HG03469 (cell line): Measurements from ENCODE around the gene FFAR3.

Source experiments
- ATAC-seq: cut with Tn5 transposase; IDR thresholded peaks from one replicate; pipeline ENCODE4 v1.9.1; 2021; ENCODE audit warnings: mild to moderate bottlenecking, moderate library complexity, moderate number of reproducible peaks; ENCODE audit not compliant: unreplicated experiment

The FFAR3 gene

DNA sequence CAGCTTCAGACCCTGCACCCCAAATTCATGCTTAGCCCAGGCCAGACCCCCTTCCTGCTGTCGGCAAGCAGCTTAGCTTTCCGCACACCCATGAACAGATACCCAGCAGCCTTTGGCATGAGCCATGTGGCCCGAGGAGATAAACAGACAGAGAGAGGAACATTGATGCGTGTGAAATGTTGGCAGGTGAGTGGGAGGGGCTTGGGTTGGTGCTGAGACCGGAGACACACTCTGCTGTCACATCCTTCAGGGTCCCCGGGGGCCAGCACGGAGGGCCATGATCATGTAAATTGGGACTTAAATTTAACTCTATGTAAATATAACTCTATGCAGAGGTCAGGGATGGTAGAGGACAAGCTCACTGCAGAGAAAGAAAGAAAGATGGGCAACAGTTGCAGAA, 27.8 kb upstream of the FFAR3 start:
- peak; percentile 34 for ATAC-seq

GRCh38 chr19:35331551-35332214, 26.6 kb upstream of the FFAR3 start:
- no peak for ATAC-seq

DNA sequence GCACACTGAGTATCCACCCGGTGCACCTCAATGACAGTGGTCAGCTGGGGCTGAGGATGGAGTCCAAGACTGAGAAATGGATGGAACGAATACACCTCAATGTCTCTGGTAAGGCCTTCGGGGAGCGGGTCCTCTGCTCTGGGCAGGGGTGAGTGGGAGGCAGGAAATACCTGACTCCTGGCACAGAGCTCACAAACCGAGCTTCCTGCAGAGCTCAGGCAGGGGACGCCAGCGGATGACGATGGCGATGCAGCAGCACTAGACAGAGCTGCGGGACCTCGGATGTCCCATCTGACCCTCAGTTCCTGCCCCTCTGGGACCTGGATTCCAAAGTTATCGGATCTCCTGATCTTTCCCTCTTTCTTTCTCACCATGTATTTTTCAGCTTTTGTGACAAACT, 25.4 kb upstream of the FFAR3 start:
- ATAC-seq, result no peak

GRCh38 chr19:35334144-35334753, 24.0 kb upstream of the FFAR3 start:
- no peak for ATAC-seq

DNA sequence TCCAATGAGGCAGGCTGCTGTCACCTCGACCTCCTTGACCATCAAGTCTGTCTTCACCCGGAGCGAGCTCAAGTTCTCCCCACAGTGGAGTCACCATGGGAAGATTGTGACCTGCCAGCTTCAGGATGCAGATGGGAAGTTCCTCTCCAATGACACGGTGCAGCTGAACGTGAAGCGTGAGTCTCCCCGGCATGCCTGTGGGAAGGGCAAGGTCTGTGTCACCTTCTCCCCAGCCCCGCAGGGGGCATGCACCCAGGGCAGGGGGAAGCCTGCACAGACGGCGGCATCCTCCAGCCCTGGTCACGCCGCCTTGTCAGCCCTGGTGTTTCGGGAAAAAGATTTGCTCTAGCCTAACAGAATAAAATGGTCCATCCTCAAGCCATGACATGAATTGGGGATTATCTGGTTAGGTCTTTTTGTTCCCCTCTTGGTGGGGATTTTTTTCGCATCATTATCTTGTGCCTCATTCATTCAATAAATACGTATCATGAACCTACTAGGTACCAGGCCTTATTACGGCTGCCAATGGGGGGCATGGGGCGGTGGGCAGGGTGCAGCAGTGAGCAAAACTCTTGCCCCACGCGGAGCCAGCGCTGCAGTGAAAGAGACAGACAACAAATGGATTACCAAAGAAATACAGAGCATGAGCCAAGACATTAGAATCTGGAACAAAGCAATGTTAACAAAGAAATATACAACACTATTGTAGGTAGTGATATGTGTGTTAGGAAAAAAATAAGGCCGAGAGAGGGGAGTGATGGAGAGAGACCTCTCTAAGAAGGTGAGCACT, 21.9 kb upstream of the FFAR3 start:
- no peak for ATAC-seq

- ATAC-seq, result no peak
These were observed 20.9 kb upstream of the FFAR3 start for GRCh38 chr19:35337097-35337983.

DNA sequence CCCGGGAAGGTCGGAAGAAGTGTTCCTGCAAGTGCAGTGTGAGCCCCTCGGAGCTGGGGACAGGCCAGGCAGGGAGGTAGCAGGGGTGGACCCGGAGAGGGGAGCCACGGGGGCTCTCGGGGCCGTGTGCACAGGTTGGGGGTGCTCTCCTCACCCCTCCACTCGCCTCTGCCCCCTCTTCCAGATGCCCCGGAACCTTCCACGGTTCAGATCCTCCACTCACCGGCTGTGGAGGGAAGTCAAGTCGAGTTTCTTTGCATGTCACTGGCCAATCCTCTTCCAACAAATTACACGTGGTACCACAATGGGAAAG, 20.3 kb upstream of the FFAR3 start:
- ATAC-seq, result no peak

DNA sequence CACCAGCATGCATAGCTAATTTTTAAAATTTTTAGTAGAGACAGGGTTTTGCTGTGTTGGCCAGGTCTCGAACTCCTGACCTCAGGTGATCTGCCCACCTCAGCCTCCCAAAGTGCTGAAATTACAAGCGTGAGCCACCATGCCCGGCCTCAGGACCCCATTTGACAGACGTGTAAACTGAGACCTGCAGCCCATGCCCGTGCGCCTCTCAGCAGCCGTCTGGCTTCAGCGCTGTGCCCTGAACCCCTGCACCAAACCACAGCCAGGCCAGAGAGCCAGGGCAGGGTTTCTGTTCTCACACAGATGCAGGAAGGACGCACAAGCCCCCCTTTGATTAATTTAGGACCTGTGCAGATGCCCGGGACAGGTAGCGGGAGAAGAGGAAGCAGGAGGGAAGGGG, 17.8 kb upstream of the FFAR3 start:
- no peak for ATAC-seq

DNA sequence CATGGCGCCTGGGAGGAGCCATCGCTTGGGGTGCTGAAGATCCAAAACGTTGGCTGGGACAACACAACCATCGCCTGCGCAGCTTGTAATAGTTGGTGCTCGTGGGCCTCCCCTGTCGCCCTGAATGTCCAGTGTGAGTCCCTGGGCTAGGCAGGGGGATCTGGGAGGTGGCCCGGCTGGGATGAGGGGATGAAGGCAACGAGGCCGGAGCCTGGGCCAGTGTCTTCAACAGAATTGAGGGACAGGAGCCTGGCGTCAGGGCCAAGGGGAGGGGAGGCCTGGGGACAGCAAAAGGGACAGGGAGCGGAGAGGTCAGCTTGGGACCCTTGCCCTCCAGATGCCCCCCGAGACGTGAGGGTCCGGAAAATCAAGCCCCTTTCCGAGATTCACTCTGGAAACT, 17.3 kb upstream of the FFAR3 start:
- ATAC-seq, result no peak

DNA sequence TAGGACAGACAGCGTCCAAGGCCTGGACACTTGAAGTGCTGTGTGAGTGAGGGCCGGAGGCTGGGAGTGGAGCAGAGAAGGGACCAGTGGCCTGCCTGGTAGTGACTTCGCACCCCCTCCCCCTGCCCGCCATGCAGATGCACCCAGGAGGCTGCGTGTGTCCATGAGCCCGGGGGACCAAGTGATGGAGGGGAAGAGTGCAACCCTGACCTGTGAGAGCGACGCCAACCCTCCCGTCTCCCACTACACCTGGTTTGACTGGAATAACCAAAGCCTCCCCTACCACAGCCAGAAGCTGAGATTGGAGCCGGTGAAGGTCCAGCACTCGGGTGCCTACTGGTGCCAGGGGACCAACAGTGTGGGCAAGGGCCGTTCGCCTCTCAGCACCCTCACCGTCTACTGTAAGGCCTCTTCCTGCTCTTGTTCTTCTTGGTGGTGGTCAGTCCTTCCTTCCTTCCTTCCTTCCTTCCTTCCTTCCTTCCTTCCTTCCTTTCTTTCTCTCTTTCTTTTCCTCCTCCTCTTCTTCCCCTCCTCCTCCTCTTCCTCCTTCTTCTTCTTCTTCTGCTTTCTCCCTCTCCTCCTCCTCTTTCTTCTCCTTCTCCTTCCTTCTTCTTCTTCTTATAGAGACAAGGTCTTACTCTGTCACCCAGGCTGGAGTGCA, 16.6 kb upstream of the FFAR3 start:
- ATAC-seq, result no peak

DNA sequence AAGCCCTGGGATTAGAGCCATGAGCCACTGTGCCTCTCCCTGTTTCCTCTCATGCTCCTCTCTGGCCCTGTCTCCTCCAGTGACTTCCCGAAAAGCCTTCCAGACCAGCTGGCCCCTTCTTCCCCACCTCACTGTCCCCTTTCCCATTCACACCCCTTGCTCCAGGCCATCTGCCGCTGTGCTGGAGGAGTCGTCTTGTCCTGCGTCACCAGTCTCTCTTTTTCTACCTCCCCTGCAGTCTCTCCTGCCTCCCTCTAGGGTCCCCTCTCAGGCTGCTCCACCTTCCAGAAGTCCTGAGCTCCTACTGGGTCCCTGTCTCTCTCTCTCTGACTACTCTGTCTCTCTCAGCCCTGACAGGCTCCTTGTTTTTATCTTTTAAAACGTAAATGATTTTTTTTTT, 15.8 kb upstream of the FFAR3 start:
- no peak for ATAC-seq

DNA sequence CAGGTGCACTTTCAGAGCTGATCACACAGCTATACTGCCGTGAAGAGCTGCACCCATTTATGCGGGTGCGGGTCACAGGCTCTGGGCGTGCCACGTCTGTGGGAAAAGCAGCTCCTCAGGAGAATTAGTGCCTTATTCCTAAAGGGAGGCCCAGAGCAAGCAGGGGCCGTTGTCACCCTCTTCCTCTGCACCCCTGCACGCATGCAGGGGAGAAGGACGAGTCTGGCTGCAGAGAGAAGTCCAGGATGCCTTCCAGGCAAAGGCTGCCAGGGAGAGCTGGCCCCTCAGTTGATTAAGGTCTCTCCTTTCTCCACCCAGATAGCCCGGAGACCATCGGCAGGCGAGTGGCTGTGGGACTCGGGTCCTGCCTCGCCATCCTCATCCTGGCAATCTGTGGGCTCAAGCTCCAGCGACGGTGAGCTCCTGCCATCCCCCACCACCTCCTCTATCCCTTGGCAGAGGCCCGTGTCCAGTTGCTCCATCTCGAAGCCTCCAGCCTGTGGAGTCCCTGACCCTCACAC, 13.7 kb upstream of the FFAR3 start:
- ATAC-seq, result no peak

GRCh38 chr19:35345671-35346111, 12.6 kb upstream of the FFAR3 start:
- ATAC-seq, result no peak

DNA sequence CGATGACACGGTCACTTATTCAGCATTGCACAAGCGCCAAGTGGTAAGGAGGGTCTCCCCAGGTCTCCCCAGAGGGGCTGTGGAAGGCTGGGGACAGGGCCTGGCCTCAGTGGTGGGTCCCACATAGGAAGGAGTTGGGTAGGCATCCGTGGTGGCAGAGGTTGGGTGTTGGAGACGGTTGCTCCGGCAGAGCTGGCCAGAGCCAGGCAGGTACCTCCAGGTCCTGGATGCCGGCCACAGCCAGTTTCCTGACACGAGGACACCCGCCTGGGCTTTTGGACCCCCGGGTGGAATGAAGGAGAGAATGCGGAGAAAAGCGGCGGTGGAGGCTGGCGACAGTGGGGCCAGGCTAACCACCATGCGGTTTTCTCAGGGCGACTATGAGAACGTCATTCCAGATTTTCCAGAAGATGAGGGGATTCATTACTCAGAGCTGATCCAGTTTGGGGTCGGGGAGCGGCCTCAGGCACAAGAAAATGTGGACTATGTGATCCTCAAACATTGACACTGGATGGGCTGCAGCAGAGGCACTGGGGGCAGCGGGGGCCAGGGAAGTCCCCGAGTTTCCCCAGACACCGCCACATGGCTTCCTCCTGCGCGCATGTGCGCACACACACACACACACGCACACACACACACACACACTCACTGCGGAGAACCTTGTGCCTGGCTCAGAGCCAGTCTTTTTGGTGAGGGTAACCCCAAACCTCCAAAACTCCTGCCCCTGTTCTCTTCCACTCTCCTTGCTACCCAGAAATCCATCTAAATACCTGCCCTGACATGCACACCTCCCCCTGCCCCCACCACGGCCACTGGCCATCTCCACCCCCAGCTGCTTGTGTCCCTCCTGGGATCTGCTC, 11.8 kb upstream of the FFAR3 start:
- no peak for ATAC-seq

DNA sequence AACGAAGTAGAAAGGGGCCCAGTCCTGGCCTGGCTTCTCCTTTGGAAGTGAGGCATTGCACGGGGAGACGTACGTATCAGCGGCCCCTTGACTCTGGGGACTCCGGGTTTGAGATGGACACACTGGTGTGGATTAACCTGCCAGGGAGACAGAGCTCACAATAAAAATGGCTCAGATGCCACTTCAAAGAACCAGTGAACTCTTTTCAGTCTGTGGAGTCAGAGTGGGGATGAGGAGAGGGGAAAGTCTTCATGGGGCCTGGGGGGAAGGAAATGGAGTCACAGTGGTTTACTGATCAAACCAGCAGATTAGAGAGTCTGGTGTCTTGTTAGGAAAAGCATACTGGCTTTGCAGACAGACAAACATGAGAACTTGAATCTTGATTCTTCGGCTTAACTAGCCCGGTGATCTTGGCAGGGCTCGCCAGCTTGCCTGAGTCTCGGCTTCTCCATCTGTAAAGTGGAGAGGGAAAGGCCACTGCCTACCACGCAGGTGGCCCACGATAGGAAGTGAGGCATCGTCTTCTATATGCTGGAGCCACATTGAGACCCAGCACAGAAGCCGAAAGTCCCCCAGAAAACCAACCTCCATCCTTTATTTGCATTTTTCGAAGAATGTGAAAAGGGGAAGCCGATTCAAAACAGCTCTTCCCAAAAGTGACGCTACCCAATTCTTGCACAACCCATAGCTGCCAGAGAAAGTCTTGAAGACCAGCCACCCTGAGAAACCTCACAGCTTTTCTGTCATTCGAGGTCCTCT, 10.9 kb upstream of the FFAR3 start, which contains the start of gene FFAR1:
TSS of gene FFAR1 (plus strand) at position 732 of the 759 bp plus-strand sequence. CDS start 3,650 bp downstream, outside the sequence.
- ATAC-seq, result no peak

DNA sequence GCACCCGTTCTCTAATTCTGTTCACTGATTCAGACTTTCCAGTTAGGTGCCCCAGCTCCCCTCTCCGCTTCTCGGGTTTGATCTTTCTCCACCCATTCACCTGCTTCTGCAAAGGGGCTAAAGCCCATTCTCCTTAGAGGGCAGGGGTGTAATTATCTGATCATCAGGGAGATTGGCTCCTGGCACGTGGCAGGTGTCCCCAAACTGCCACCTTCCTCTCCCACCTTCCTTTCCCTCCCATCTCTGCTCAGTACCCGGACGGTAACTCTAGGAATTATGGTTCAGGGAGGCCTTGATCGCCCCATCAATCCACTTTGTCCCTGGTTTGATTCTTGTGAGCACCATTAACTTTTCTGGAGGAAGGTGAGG, 10.3 kb upstream of the FFAR3 start:
- ATAC-seq, result no peak

- ATAC-seq, result no peak
These were observed 9.2 kb upstream of the FFAR3 start for GRCh38 chr19:35348911-35349611.
